NCI-H345 treated with DMSO at 0.1 percent for 48 hours (cell line): ENCODE measurements around the gene GPR107.
A peak's percentile ranks its signal among the peaks of the same experiment; 100 is the strongest.

ENCODE experiments used
- DNase-seq: peaks from one replicate; lab custom pipeline; 2025; ENCODE audit not compliant: unreplicated experiment; lab: John Stamatoyannopoulos, UW

The GPR107 gene

GRCh38 chr9:130155647-130156046 lies 101.9 kb downstream of the GPR107 start:
- DNase-seq = no peak

GRCh38 chr9:130156672-130157071 lies 103.0 kb downstream of the GPR107 start:
- no peak for DNase-seq

GRCh38 chr9:130157079-130157478 lies 103.4 kb downstream of the GPR107 start:
- no peak for DNase-seq

- DNase-seq = no peak
Observed at GRCh38 chr9:130158001-130158400, 104.3 kb downstream of the GPR107 start.

GRCh38 chr9:130159057-130159456 lies 105.4 kb downstream of the GPR107 start:
- DNase-seq = no peak

GRCh38 chr9:130159915-130160670 lies 106.4 kb downstream of the GPR107 start:
- DNase-seq = peak; percentile 44

GRCh38 chr9:130160862-130161470 lies 107.3 kb downstream of the GPR107 start:
- DNase-seq = no peak

GRCh38 chr9:130165579-130165978 lies 111.9 kb downstream of the GPR107 start:
- no peak for DNase-seq

- DNase-seq = no peak
Observed at GRCh38 chr9:130166399-130166798, 112.7 kb downstream of the GPR107 start.

- DNase-seq = no peak
Observed at GRCh38 chr9:130167927-130168326, 114.2 kb downstream of the GPR107 start.

GRCh38 chr9:130171226-130172148 lies 117.8 kb downstream of the GPR107 start:
- DNase-seq = no peak

GRCh38 chr9:130172161-130172857 lies 118.6 kb downstream of the GPR107 start, which contains the start of gene NCS1:
TSS of gene NCS1 (plus strand) at chr9:130172404. CDS start at chr9:130172664, 260 bp downstream.
- no peak for DNase-seq

- DNase-seq = no peak
Observed at GRCh38 chr9:130172858-130173665, 119.4 kb downstream of the GPR107 start.

- no peak for DNase-seq
Observed at GRCh38 chr9:130173666-130173983, 119.9 kb downstream of the GPR107 start.

- DNase-seq = no peak
Observed at GRCh38 chr9:130174025-130174424, 120.3 kb downstream of the GPR107 start.

GRCh38 chr9:130174920-130175321 lies 121.2 kb downstream of the GPR107 start:
- DNase-seq = no peak

- no peak for DNase-seq
Observed at GRCh38 chr9:130175355-130175754, 121.6 kb downstream of the GPR107 start.

- no peak for DNase-seq
Observed at GRCh38 chr9:130176760-130177159, 123.1 kb downstream of the GPR107 start.

GRCh38 chr9:130177898-130178805 lies 124.4 kb downstream of the GPR107 start:
- DNase-seq = no peak
